Mesendoderm (in vitro differentiated cells): ENCODE results near the gene AGL.

ENCODE experiments used
- DNase-seq: peaks from one replicate; pipeline ENCODE4 v3.0.0; 2013
- H2AK5ac ChIP-seq: 2 replicates; pipeline ENCODE4 v1.6.1; 2013; ENCODE audit warnings: low read length, inconsistent platforms
- H2BK120ac ChIP-seq: 2 replicates; pipeline ENCODE4 v1.6.1; 2013; ENCODE audit warnings: low read depth, mild to moderate bottlenecking, low read length, moderate library complexity, mixed read lengths
- H2BK15ac ChIP-seq: replicated peaks from 2 replicates; pipeline ENCODE4 v1.6.1; 2013; ENCODE audit warnings: low read depth, mild to moderate bottlenecking, moderate library complexity
- H2BK5ac ChIP-seq: 2 replicates; pipeline ENCODE4 v1.6.1; 2013; ENCODE audit warnings: low read length, inconsistent platforms
- H3K18ac ChIP-seq: 2 replicates; pipeline ENCODE4 v1.6.1; 2013; ENCODE audit warnings: mild to moderate bottlenecking, low read length, mixed read lengths
- H3K23ac ChIP-seq: one replicate; pipeline ENCODE4 v1.6.1; 2013; ENCODE audit warnings: low read length
- H3K27ac ChIP-seq: 2 replicates; pipeline ENCODE4 v1.5.1; 2013; ENCODE audit warnings: low read depth, mild to moderate bottlenecking, inconsistent platforms, low read length, moderate library complexity
- H3K27me3 ChIP-seq: 2 replicates; pipeline ENCODE4 v1.6.1; 2013; ENCODE audit warnings: low read length, control low read depth, mild to moderate bottlenecking, inconsistent platforms; ENCODE audit not compliant: insufficient read depth, poor library complexity
- H3K36me3 ChIP-seq: 2 replicates; pipeline ENCODE4 v1.6.1; 2013; ENCODE audit warnings: low read length, inconsistent platforms; ENCODE audit not compliant: control insufficient read depth, insufficient read depth
- H3K4ac ChIP-seq: one replicate; pipeline ENCODE4 v1.6.1; 2013; ENCODE audit warnings: low read depth, mild to moderate bottlenecking, low read length, moderate library complexity
- H3K4me1 ChIP-seq: 2 replicates; pipeline ENCODE4 v1.6.1; 2013; ENCODE audit warnings: low read depth, low read length, inconsistent platforms; ENCODE audit not compliant: control insufficient read depth
- H3K4me2 ChIP-seq: 2 replicates; pipeline ENCODE4 v1.6.1; 2013; ENCODE audit warnings: low read length
- H3K4me3 ChIP-seq: 2 replicates; pipeline ENCODE4 v1.5.1; 2013; ENCODE audit warnings: mild to moderate bottlenecking, low read length
- H3K56ac ChIP-seq: one replicate; pipeline ENCODE4 v1.6.1; 2013; ENCODE audit warnings: low read length
- H3K79me1 ChIP-seq: 2 replicates; pipeline ENCODE4 v1.6.1; 2013; ENCODE audit warnings: low read length, inconsistent platforms
- H3K79me2 ChIP-seq: 2 replicates; pipeline ENCODE4 v1.6.1; 2013; ENCODE audit warnings: mild to moderate bottlenecking, low read length; ENCODE audit not compliant: control insufficient read depth, insufficient read depth
- H3K9ac ChIP-seq: 2 replicates; pipeline ENCODE4 v1.6.1; 2013; ENCODE audit warnings: low read length, inconsistent platforms
- H4K5ac ChIP-seq: one replicate; pipeline ENCODE4 v1.6.1; 2013; ENCODE audit warnings: low read length
- H4K8ac ChIP-seq: one replicate; pipeline ENCODE4 v1.6.1; 2013; ENCODE audit warnings: low read depth, mild to moderate bottlenecking, control low read depth, low read length, moderate library complexity
- WGBS: extraction: QIAGEN DNeasy Blood & Tissue Kit; methylation state at CpG from one replicate; pipeline ENCODE4 v1.1.7; 2013; ENCODE audit warnings: low lambda C conversion rate, missing lambda C conversion rate; ENCODE audit not compliant: insufficient coverage; ENCODE audit errors: extremely low coverage; 5-methylcytosine and 5-hydroxymethylcytosine counted together

Gene AGL

DNA sequence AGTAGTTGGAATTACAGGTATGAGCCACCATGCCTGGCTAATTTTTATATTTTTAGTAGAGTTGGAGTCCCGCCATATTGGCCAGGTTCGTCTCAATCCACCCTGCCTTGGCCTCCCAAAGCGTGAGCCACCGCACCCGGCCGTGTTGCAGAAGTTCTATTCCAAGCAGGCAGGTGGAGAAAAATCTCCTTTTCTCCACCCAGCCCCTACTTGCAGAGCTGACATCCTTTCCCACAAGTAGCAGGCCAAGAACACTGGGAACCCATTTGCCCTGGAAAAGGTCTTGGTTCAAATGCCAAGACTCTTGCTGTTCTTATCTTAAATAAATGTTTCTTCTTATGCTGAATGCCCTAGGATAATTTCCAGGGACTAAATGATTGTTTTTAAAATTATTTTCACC, 17.5 kb downstream of the AGL start:
- Histone ChIP-seq H3K27me3 (no peaks in the 10 kb centered on the region), H3K79me2 (no peaks in the 10 kb centered on the region), H3K27ac (no peak overlapping the region), H3K4me1 (no peaks in the 10 kb centered on the region), H3K9ac (no peak overlapping the region), H2BK15ac (no peak overlapping the region), H3K23ac (no peak overlapping the region), H2BK5ac (no peak overlapping the region), H3K4me2 (no peak overlapping the region), H3K18ac (no peak overlapping the region), H3K4ac (no peak overlapping the region), H4K8ac (no peak overlapping the region), H2AK5ac (no peak overlapping the region), H4K5ac (no peak overlapping the region), H3K36me3 (no peaks in the 10 kb centered on the region), H3K56ac (no peak overlapping the region), H2BK120ac (no peak overlapping the region), H3K79me1 (no peaks in the 10 kb centered on the region), H3K4me3 (no peak overlapping the region)
- WGBS: no CpG with 5 or more reads among the region's 6 CpGs
- no peak for DNase-seq

GRCh38 chr1:99869304-99869703, 19.1 kb downstream of the AGL start:
- Histone ChIP-seq H3K27me3 (no peaks in the 10 kb centered on the region), H3K18ac (no peak overlapping the region), H4K5ac (no peak overlapping the region), H4K8ac (no peak overlapping the region), H3K4ac (no peak overlapping the region), H2AK5ac (no peak overlapping the region), H3K79me2 (no peaks in the 10 kb centered on the region), H3K27ac (no peak overlapping the region), H3K79me1 (no peaks in the 10 kb centered on the region), H3K4me3 (no peak overlapping the region), H2BK15ac (no peak overlapping the region), H3K23ac (no peak overlapping the region), H2BK120ac (no peak overlapping the region), H3K36me3 (no peaks in the 10 kb centered on the region), H2BK5ac (no peak overlapping the region), H3K9ac (no peak overlapping the region), H3K56ac (no peak overlapping the region), H3K4me2 (no peak overlapping the region), H3K4me1 (no peaks in the 10 kb centered on the region)
- DNase-seq: no peak

DNA sequence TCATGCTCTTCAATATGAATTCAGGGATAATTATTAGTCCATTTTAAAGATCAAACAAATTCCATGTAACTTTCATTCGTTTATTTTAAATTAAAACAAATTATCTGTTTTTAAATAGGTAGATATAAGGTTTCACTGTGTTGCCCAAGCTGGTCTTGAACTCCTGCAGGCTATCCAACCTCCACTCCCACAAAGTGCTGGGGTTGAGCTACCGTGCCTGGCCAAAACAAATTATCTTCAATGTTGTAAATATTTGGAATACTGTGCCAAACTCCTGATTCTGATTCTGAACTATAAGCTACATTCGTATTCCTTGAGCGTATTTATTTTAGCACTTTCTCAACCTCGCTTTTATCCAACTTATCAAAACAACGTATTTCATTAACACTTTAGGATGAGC, 19.6 kb downstream of the AGL start:
- H2BK15ac ChIP-seq: no peak overlapping the region
- no peaks in the 10 kb centered on the region for H3K79me1 ChIP-seq
- H4K8ac ChIP-seq: no peak overlapping the region
- no peak overlapping the region for H2BK120ac ChIP-seq
- DNase-seq: no peak
- H3K4ac ChIP-seq: no peak overlapping the region
- H3K9ac ChIP-seq: no peak overlapping the region
- no peaks in the 10 kb centered on the region for H3K36me3 ChIP-seq
- H3K4me1 ChIP-seq: no peaks in the 10 kb centered on the region
- no peak overlapping the region for H3K27ac ChIP-seq
- no peak overlapping the region for H3K18ac ChIP-seq
- no peak overlapping the region for H2BK5ac ChIP-seq
- no peak overlapping the region for H3K56ac ChIP-seq
- WGBS: 100% methylated on average over 5 of the region's 6 CpGs
- no peak overlapping the region for H4K5ac ChIP-seq
- H3K27me3 ChIP-seq: no peaks in the 10 kb centered on the region
- H3K79me2 ChIP-seq: no peaks in the 10 kb centered on the region
- H2AK5ac ChIP-seq: no peak overlapping the region
- H3K23ac ChIP-seq: no peak overlapping the region
- H3K4me2 ChIP-seq: no peak overlapping the region
- no peak overlapping the region for H3K4me3 ChIP-seq

- Histone ChIP-seq H2BK15ac (no peak overlapping the region), H4K8ac (no peak overlapping the region), H3K27ac (no peak overlapping the region), H3K56ac (no peak overlapping the region), H4K5ac (no peak overlapping the region), H3K23ac (no peak overlapping the region), H3K27me3 (no peaks in the 10 kb centered on the region), H2BK120ac (no peak overlapping the region), H2BK5ac (no peak overlapping the region), H3K4ac (no peak overlapping the region), H3K36me3 (no peaks in the 10 kb centered on the region), H3K79me1 (no peaks in the 10 kb centered on the region), H3K4me1 (no peaks in the 10 kb centered on the region), H2AK5ac (no peak overlapping the region), H3K18ac (no peak overlapping the region), H3K4me3 (no peak overlapping the region), H3K9ac (no peak overlapping the region), H3K79me2 (no peaks in the 10 kb centered on the region), H3K4me2 (no peak overlapping the region)
- DNase-seq: no peak
- WGBS: no CpG with 5 or more reads among the region's 1 CpG
Measured at GRCh38 chr1:99872063-99872462, 21.9 kb downstream of the AGL start.

GRCh38 chr1:99877568-99877967, 27.4 kb downstream of the AGL start:
- no peaks in the 10 kb centered on the region for H3K27me3 ChIP-seq
- no peak overlapping the region for H3K9ac ChIP-seq
- no peak overlapping the region for H3K23ac ChIP-seq
- no peak overlapping the region for H3K27ac ChIP-seq
- no peaks in the 10 kb centered on the region for H3K4me1 ChIP-seq
- no peak overlapping the region for H3K56ac ChIP-seq
- no peak overlapping the region for H2AK5ac ChIP-seq
- no peak overlapping the region for H3K4me2 ChIP-seq
- H4K5ac ChIP-seq: no peak overlapping the region
- H4K8ac ChIP-seq: no peak overlapping the region
- no peak overlapping the region for H2BK15ac ChIP-seq
- H3K4ac ChIP-seq: no peak overlapping the region
- no peak overlapping the region for H3K18ac ChIP-seq
- H3K79me1 ChIP-seq: no peaks in the 10 kb centered on the region
- no peak overlapping the region for H2BK5ac ChIP-seq
- H3K79me2 ChIP-seq: no peaks in the 10 kb centered on the region
- WGBS: no CpG with 5 or more reads among the region's 3 CpGs
- H3K4me3 ChIP-seq: no peak overlapping the region
- no peak overlapping the region for H2BK120ac ChIP-seq
- peaks cover 1% of the 10 kb centered on the region for H3K36me3 ChIP-seq
- no peak for DNase-seq

- H3K4me2 ChIP-seq: no peak overlapping the region
- no peaks in the 10 kb centered on the region for H3K79me1 ChIP-seq
- H4K8ac ChIP-seq: no peak overlapping the region
- no peak overlapping the region for H3K9ac ChIP-seq
- no peaks in the 10 kb centered on the region for H3K79me2 ChIP-seq
- DNase-seq: no peak
- no peak overlapping the region for H3K18ac ChIP-seq
- H2BK120ac ChIP-seq: no peak overlapping the region
- no peaks in the 10 kb centered on the region for H3K4me1 ChIP-seq
- no peak overlapping the region for H3K4ac ChIP-seq
- H3K36me3 ChIP-seq: peaks cover 1% of the 10 kb centered on the region
- H3K56ac ChIP-seq: no peak overlapping the region
- no peak overlapping the region for H2BK15ac ChIP-seq
- no CpG with 5 or more reads among the region's 1 CpG for WGBS
- no peak overlapping the region for H4K5ac ChIP-seq
- H2AK5ac ChIP-seq: no peak overlapping the region
- no peaks in the 10 kb centered on the region for H3K27me3 ChIP-seq
- H3K4me3 ChIP-seq: no peak overlapping the region
- no peak overlapping the region for H2BK5ac ChIP-seq
- H3K27ac ChIP-seq: no peak overlapping the region
- H3K23ac ChIP-seq: no peak overlapping the region
Measured at GRCh38 chr1:99886179-99886578, 36.0 kb downstream of the AGL start.
